Measurements from ENCODE around the gene GABRG3. TPM values are rescaled to one million over a fixed set of nuclear protein-coding genes. Genes with fewer than 3 reads are reported as not detected.

GABRG3 gene
- total and polyA plus RNA-seq, 2 of the 4 experiments (the other 2 are of a cell fraction) = not detected

GRCh38 chr15:27323801-27324200, 352.8 kb downstream of the GABRG3 start:
- no peaks in the 10 kb centered on the region for H3K36me3 ChIP-seq (ENCODE audit: control insufficient read depth, insufficient read depth, low read length)
- no peaks in the 10 kb centered on the region for H3K79me1 ChIP-seq (ENCODE audit: low read depth in 1 of 2, low read length in 2 of 2)
- no TSS peak for BruUV-seq (replicated peaks)
- H3K27me3 ChIP-seq (ENCODE audit: control insufficient read depth, insufficient read depth, low read length) = no peaks in the 10 kb centered on the region
- no peak for ATAC-seq (ENCODE audit: low read depth)
- no peak overlapping the region for H3K4ac ChIP-seq (ENCODE audit: low read depth, low read length)
- H2BK5ac ChIP-seq (ENCODE audit: low read depth, low read length, poor library complexity, severe bottlenecking) = no peak overlapping the region
- intact Hi-C loops (cut with micrococcal nuclease) = no loop called here
- H2BK15ac ChIP-seq (ENCODE audit: low read depth, low read length) = no peak overlapping the region
- CTCF ChIA-PET = interaction anchor here (1.0 kb wide), 1 partner anchor 17 kb away, joined by 3 read pairs; no protein-coding TSS in a partner anchor
- dilution Hi-C loops (cut with HindIII; ENCODE audit: low sequenced_read_pairs, unreplicated experiment) = no loop called here
- no peak overlapping the region for H4K91ac ChIP-seq (ENCODE audit: insufficient read depth, low read depth, low read length)
- POLR2A ChIA-PET (ENCODE audit: unreplicated experiment) = no interaction called here
- H2AFZ ChIP-seq (replicated peaks; ENCODE audit: low read length, poor library complexity) = no peak overlapping the region
- no peak overlapping the region for H3K14ac ChIP-seq (replicated peaks; ENCODE audit: low read depth, low read length)
- H3K18ac ChIP-seq (ENCODE audit: low read depth, low read length) = no peak overlapping the region
- H2BK20ac ChIP-seq (ENCODE audit: low read depth, low read length) = no peak overlapping the region
- H3K9ac ChIP-seq (ENCODE audit: low read depth, low read length) = no peak overlapping the region
- H2BK120ac ChIP-seq (ENCODE audit: low read depth, low read length) = no peak overlapping the region
- no peak overlapping the region for H3K27ac ChIP-seq (ENCODE audit: insufficient read depth, low read length)
- no peak overlapping the region for H3K4me3 ChIP-seq (ENCODE audit: insufficient read depth, low read depth, low read length)
- no peak for DNase-seq
- H2AK9ac ChIP-seq (replicated peaks; ENCODE audit: low read depth, low read length, poor library complexity) = no peak overlapping the region
- H4K20me1 ChIP-seq (ENCODE audit: insufficient read depth, low read length) = no peaks in the 10 kb centered on the region
- no peaks in the 10 kb centered on the region for H3K9me1 ChIP-seq (ENCODE audit: insufficient read depth, low read length)
- H3K4me1 ChIP-seq (ENCODE audit: control insufficient read depth, insufficient read depth, low read length) = no peaks in the 10 kb centered on the region
- no peak overlapping the region for H2AK5ac ChIP-seq (ENCODE audit: low read depth, low read length)
- in situ Hi-C loops (cut with MboI; ENCODE audit: low sequenced_read_pairs) = no loop called here
- TF ChIP-seq SMC3 (IDR thresholded peaks at IDR 0.05; ENCODE audit: low read depth, low read length) = no peak
- TF ChIP-seq, protein P1, sequence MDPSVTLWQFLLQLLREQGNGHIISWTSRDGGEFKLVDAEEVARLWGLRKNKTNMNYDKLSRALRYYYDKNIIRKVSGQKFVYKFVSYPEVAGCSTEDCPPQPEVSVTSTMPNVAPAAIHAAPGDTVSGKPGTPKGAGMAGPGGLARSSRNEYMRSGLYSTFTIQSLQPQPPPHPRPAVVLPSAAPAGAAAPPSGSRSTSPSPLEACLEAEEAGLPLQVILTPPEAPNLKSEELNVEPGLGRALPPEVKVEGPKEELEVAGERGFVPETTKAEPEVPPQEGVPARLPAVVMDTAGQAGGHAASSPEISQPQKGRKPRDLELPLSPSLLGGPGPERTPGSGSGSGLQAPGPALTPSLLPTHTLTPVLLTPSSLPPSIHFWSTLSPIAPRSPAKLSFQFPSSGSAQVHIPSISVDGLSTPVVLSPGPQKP (IDR thresholded peaks at IDR 0.05; ENCODE audit: borderline replicate concordance, low read depth, low read length) = no peak
- TF ChIP-seq MXI1 (IDR thresholded peaks at IDR 0.05; ENCODE audit: borderline replicate concordance, low read depth, low read length) = no peak
- no peak for TF ChIP-seq RCOR1 (IDR thresholded peaks at IDR 0.05; ENCODE audit: insufficient replicate concordance, low read length)
- no peak for TF ChIP-seq CEBPB (IDR thresholded peaks at IDR 0.05; ENCODE audit: low read depth, low read length)
- no peak for TF ChIP-seq RAD21 (IDR thresholded peaks at IDR 0.05; ENCODE audit: low read length)
- no peak for TF ChIP-seq MAZ (IDR thresholded peaks at IDR 0.05; ENCODE audit: borderline replicate concordance, low read depth, low read length)
- no peak for TF ChIP-seq RFX5 (IDR thresholded peaks at IDR 0.05; ENCODE audit: low read depth, low read length)
- TF ChIP-seq POLR2A (IDR thresholded peaks at IDR 0.05; ENCODE audit: low read depth, low read length) = no peak
- TF ChIP-seq, protein P2, sequence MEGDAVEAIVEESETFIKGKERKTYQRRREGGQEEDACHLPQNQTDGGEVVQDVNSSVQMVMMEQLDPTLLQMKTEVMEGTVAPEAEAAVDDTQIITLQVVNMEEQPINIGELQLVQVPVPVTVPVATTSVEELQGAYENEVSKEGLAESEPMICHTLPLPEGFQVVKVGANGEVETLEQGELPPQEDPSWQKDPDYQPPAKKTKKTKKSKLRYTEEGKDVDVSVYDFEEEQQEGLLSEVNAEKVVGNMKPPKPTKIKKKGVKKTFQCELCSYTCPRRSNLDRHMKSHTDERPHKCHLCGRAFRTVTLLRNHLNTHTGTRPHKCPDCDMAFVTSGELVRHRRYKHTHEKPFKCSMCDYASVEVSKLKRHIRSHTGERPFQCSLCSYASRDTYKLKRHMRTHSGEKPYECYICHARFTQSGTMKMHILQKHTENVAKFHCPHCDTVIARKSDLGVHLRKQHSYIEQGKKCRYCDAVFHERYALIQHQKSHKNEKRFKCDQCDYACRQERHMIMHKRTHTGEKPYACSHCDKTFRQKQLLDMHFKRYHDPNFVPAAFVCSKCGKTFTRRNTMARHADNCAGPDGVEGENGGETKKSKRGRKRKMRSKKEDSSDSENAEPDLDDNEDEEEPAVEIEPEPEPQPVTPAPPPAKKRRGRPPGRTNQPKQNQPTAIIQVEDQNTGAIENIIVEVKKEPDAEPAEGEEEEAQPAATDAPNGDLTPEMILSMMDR (conservative IDR thresholded peaks at IDR 0.05; ENCODE audit: low read depth, low read length) = no peak
- TF ChIP-seq USF2 (IDR thresholded peaks at IDR 0.05; ENCODE audit: low read depth, low read length) = no peak
- TF ChIP-seq MAFK (IDR thresholded peaks at IDR 0.05; ENCODE audit: low read depth, low read length) = no peak
- no peak for TF ChIP-seq NFE2L2 (IDR thresholded peaks at IDR 0.05; ENCODE audit: low read depth, low read length)
- TF ChIP-seq BHLHE40 (IDR thresholded peaks at IDR 0.05; ENCODE audit: low read depth, low read length) = no peak
- no peak for TF ChIP-seq FOS (IDR thresholded peaks at IDR 0.05; ENCODE audit: low read depth, low read length)
- no peak for TF ChIP-seq CHD1 (IDR thresholded peaks at IDR 0.05; ENCODE audit: low read depth, low read length)
- H3K4me2 ChIP-seq (ENCODE audit: low read depth, low read length) = no peak overlapping the region
- H4K8ac ChIP-seq (ENCODE audit: low read depth in 2 of 2, low read length in 2 of 2) = no peak overlapping the region
- H3K56ac ChIP-seq (ENCODE audit: extremely low read depth, insufficient read depth, low read length) = no peak overlapping the region
- 62% methylated on average over 8 of the region's 9 CpGs; no CpG with 5 or more reads in 1 of the 2 experiments for WGBS, 2 experiments (ENCODE audit: extremely low coverage in 2 of 2, insufficient read length in 1 of 2)
- H4K5ac ChIP-seq (ENCODE audit: low read depth, low read length) = no peak overlapping the region
- H3K9me3 ChIP-seq (ENCODE audit: control insufficient read depth, insufficient read depth, low read length) = peaks cover 32% of the 10 kb centered on the region
- H3K23ac ChIP-seq (ENCODE audit: low read depth, low read length) = no peak overlapping the region

Measured in IMR-90 (cell line).